HG02571 (cell line): Measurements from ENCODE around the gene CACNA2D4.

ENCODE experiments used
- ATAC-seq: cut with Tn5 transposase; IDR thresholded peaks from one replicate; pipeline ENCODE4 v1.9.1; 2021; ENCODE audit warnings: mild to moderate bottlenecking, moderate library complexity; ENCODE audit not compliant: unreplicated experiment

Gene CACNA2D4

GRCh38 chr12:1834186-1834925 is 84.1 kb downstream of the CACNA2D4 start:
- no peak for ATAC-seq

GRCh38 chr12:1833596-1834028 is 84.8 kb downstream of the CACNA2D4 start:
- no peak for ATAC-seq

GRCh38 chr12:1832801-1833595 is 85.5 kb downstream of the CACNA2D4 start:
- ATAC-seq, result no peak

GRCh38 chr12:1830981-1831963 is 87.2 kb downstream of the CACNA2D4 start:
- no peak for ATAC-seq

GRCh38 chr12:1830401-1830845 is 88.0 kb downstream of the CACNA2D4 start:
- ATAC-seq, result no peak

- ATAC-seq, result no peak
Measured at GRCh38 chr12:1829306-1829900, 89.0 kb downstream of the CACNA2D4 start.

GRCh38 chr12:1828856-1829255 is 89.6 kb downstream of the CACNA2D4 start:
- ATAC-seq, result no peak

GRCh38 chr12:1827826-1828805 is 90.3 kb downstream of the CACNA2D4 start:
- ATAC-seq, result no peak

- ATAC-seq, result no peak
Measured at GRCh38 chr12:1826867-1827705, 91.4 kb downstream of the CACNA2D4 start.

GRCh38 chr12:1826401-1826800 is 92.1 kb downstream of the CACNA2D4 start:
- no peak for ATAC-seq

- no peak for ATAC-seq
Measured at GRCh38 chr12:1825382-1826102, 92.9 kb downstream of the CACNA2D4 start.

- ATAC-seq, result no peak
Measured at GRCh38 chr12:1823237-1823636, 95.2 kb downstream of the CACNA2D4 start.

GRCh38 chr12:1822699-1823098 is 95.8 kb downstream of the CACNA2D4 start:
- no peak for ATAC-seq

- ATAC-seq, result no peak
Measured at GRCh38 chr12:1821805-1822204, 96.6 kb downstream of the CACNA2D4 start.

- no peak for ATAC-seq
Measured at GRCh38 chr12:1820896-1821291, 97.6 kb downstream of the CACNA2D4 start.

- ATAC-seq, result no peak
Measured at GRCh38 chr12:1820191-1820895, 98.1 kb downstream of the CACNA2D4 start, which contains the start of gene LRTM2. LRTM2 (plus strand) TSS chr12:1820565; CDS start chr12:1828149, 7,584 bp downstream.

GRCh38 chr12:1819571-1819970 is 98.9 kb downstream of the CACNA2D4 start:
- no peak for ATAC-seq
